ENCODE measurements around the gene KRT28.

The KRT28 gene

DNA sequence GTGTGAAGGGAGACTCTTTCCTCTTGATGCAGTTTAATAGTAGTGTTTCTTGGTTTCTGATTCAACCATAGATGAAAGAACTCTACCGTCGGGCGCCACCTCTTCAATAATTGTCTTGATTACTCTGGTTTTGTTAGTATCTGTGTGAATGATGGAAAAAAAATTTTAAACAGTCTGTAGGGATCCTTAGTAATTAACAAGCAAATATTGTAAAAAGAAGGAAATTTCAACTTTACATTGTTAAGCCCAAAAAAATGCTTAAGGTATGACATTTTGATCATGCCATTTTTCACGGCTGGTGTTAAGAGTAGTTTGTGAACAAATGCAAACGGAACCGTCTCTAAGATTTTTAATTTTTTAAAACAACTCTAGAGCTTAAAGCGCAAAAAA lies 18.6 kb upstream of the KRT28 start:
- TF ChIP-seq, protein P1, sequence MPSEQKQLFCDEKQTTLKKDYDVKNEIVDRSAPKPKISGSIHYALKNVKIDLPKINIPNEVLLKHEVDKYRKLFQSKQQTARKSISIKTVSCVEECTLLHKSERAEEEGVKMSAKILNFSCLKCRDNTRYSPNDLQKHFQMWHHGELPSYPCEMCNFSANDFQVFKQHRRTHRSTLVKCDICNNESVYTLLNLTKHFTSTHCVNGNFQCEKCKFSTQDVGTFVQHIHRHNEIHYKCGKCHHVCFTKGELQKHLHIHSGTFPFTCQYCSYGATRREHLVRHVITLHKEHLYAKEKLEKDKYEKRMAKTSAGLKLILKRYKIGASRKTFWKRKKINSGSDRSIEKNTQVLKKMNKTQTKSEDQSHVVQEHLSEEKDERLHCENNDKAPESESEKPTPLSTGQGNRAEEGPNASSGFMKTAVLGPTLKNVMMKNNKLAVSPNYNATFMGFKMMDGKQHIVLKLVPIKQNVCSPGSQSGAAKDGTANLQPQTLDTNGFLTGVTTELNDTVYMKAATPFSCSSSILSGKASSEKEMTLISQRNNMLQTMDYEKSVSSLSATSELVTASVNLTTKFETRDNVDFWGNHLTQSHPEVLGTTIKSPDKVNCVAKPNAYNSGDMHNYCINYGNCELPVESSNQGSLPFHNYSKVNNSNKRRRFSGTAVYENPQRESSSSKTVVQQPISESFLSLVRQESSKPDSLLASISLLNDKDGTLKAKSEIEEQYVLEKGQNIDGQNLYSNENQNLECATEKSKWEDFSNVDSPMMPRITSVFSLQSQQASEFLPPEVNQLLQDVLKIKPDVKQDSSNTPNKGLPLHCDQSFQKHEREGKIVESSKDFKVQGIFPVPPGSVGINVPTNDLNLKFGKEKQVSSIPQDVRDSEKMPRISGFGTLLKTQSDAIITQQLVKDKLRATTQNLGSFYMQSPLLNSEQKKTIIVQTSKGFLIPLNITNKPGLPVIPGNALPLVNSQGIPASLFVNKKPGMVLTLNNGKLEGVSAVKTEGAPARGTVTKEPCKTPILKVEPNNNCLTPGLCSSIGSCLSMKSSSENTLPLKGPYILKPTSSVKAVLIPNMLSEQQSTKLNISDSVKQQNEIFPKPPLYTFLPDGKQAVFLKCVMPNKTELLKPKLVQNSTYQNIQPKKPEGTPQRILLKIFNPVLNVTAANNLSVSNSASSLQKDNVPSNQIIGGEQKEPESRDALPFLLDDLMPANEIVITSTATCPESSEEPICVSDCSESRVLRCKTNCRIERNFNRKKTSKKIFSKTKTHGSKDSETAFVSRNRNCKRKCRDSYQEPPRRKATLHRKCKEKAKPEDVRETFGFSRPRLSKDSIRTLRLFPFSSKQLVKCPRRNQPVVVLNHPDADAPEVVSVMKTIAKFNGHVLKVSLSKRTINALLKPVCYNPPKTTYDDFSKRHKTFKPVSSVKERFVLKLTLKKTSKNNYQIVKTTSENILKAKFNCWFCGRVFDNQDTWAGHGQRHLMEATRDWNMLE (tag by site-specific recombination; conservative IDR thresholded peaks at IDR 0.05; ENCODE audit: low read depth): peak; percentile 82
- no peak for TF ChIP-seq ZNF629 (tag by site-specific recombination; IDR thresholded peaks at IDR 0.05)
- Histone ChIP-seq H3K27ac (ENCODE audit: extremely low read depth, low read depth, low read length) (peak overlapping the region; percentile 79), H3K9me3 (ENCODE audit: control insufficient read depth, insufficient read depth, low read depth, low read length) (no peaks in the 10 kb centered on the region), H3K36me3 (ENCODE audit: control insufficient read depth in 2 of 2, insufficient read depth in 1 of 2, low read length in 2 of 2) (peaks cover 0 to 27% of the 10 kb centered on the region in 2 experiments; a peak in 1 of 3 replicates), H3K4me3 (ENCODE audit: low read depth, low read length) (peak overlapping the region; percentile 79), H3K4me1 (ENCODE audit: control insufficient read depth, insufficient read depth, low read length) (peaks cover 2% of the 10 kb centered on the region; the same call in 1 of the 2 replicates)
- ChIA-PET CTCF (interaction anchor here (0.6 to 1.8 kb wide), 7 partner anchors 15 to 845 kb away, joined by 3 to 12 read pairs (median 6); no protein-coding TSS in a partner anchor), POLR2A (interaction anchor here (0.6 to 2.1 kb wide), 10 partner anchors 9 to 1112 kb away, joined by 3 to 14 read pairs (median 4); partner anchors contain the start of genes KRT17 and ODAD4)

DNA sequence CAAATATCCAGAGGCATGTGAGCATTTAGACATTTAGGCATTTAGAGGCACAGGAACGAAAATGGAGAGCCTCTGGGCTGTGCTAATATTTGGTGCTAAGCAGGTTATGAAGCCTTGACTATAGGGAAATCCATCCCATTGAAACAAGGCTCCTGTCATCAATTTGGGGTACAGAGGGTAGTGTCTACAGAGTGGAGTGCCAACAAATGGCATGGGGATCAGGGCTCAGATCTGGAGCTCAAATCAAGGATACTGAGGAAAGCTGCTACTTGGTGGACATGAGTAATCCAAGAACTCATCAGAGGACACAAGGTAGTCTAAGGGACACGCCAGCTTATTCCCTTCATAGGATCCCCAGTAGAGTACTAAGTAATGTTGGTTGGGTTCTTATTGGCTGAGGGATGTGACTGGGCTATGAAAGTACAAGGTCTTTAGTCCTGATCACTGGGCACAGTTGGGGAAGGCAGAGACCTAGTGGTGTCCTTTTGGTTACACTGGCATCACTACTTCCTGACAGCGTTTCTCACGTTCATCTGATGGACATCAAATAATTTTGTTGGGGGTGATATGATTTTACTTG lies 17.4 kb upstream of the KRT28 start:
- Histone ChIP-seq H3K4me3 (ENCODE audit: low read depth, low read length) (no peak overlapping the region), H3K4me1 (ENCODE audit: control insufficient read depth, insufficient read depth, low read length) (peaks cover 2% of the 10 kb centered on the region; the same call in 1 of the 2 replicates), H3K27ac (ENCODE audit: extremely low read depth, low read depth, low read length) (no peak overlapping the region), H3K9me3 (ENCODE audit: control insufficient read depth, insufficient read depth, low read depth, low read length) (no peaks in the 10 kb centered on the region), H3K36me3 (ENCODE audit: control insufficient read depth in 2 of 2, insufficient read depth in 1 of 2, low read length in 2 of 2) (peaks cover 0 to 24% of the 10 kb centered on the region in 2 experiments; a peak in 1 of 3 replicates)
- POLR2A ChIA-PET: no interaction called here
- TF ChIP-seq, protein P2, sequence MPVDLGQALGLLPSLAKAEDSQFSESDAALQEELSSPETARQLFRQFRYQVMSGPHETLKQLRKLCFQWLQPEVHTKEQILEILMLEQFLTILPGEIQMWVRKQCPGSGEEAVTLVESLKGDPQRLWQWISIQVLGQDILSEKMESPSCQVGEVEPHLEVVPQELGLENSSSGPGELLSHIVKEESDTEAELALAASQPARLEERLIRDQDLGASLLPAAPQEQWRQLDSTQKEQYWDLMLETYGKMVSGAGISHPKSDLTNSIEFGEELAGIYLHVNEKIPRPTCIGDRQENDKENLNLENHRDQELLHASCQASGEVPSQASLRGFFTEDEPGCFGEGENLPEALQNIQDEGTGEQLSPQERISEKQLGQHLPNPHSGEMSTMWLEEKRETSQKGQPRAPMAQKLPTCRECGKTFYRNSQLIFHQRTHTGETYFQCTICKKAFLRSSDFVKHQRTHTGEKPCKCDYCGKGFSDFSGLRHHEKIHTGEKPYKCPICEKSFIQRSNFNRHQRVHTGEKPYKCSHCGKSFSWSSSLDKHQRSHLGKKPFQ (tag by site-specific recombination; IDR thresholded peaks at IDR 0.05): no peak
- TF ChIP-seq, protein P3, sequence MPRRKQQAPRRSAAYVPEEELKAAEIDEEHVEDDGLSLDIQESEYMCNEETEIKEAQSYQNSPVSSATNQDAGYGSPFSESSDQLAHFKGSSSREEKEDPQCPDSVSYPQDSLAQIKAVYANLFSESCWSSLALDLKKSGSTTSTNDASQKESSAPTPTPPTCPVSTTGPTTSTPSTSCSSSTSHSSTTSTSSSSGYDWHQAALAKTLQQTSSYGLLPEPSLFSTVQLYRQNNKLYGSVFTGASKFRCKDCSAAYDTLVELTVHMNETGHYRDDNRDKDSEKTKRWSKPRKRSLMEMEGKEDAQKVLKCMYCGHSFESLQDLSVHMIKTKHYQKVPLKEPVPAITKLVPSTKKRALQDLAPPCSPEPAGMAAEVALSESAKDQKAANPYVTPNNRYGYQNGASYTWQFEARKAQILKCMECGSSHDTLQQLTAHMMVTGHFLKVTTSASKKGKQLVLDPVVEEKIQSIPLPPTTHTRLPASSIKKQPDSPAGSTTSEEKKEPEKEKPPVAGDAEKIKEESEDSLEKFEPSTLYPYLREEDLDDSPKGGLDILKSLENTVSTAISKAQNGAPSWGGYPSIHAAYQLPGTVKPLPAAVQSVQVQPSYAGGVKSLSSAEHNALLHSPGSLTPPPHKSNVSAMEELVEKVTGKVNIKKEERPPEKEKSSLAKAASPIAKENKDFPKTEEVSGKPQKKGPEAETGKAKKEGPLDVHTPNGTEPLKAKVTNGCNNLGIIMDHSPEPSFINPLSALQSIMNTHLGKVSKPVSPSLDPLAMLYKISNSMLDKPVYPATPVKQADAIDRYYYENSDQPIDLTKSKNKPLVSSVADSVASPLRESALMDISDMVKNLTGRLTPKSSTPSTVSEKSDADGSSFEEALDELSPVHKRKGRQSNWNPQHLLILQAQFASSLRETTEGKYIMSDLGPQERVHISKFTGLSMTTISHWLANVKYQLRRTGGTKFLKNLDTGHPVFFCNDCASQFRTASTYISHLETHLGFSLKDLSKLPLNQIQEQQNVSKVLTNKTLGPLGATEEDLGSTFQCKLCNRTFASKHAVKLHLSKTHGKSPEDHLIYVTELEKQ (tag by site-specific recombination; IDR thresholded peaks at IDR 0.05; ENCODE audit: borderline replicate concordance): no peak
- TF ChIP-seq ZNF791 (tag by site-specific recombination; IDR thresholded peaks at IDR 0.05): no peak
- CTCF ChIA-PET: interaction anchor here (0.9 to 1.0 kb wide), 4 partner anchors 92 to 848 kb away, joined by 3 to 6 read pairs (median 4); no protein-coding TSS in a partner anchor

DNA sequence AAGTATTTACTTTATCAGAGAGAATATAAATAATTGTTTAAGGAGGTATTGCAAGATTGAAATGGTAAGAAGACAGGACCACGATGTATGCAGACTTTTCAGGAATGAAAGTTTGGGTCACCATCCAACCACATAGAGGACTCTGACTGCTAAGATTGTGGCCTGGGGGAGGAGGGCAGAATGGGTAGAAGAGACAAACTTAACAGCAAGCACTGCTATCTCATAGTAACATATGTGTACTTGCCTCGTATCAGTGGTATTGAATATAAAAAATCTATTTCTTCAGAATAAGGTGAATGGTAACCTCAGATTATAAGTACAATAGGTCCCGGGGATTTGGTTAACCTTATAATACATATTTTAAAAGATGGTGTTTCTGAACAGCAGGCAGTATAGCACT lies 16.8 kb upstream of the KRT28 start:
- no peaks in the 10 kb centered on the region for H3K9me3 ChIP-seq (ENCODE audit: control insufficient read depth, insufficient read depth, low read depth, low read length)
- no peak overlapping the region for H3K27ac ChIP-seq (ENCODE audit: extremely low read depth, low read depth, low read length)
- H3K4me3 ChIP-seq (ENCODE audit: low read depth, low read length): no peak overlapping the region
- ChIA-PET POLR2A (no interaction called here), CTCF (interaction anchor here (1.0 to 1.6 kb wide), 3 partner anchors 12 to 849 kb away, joined by 3 to 6 read pairs (median 5); no protein-coding TSS in a partner anchor)
- peaks cover 0 to 18% of the 10 kb centered on the region in 2 experiments; a peak in 1 of 3 replicates for H3K36me3 ChIP-seq (ENCODE audit: control insufficient read depth in 2 of 2, insufficient read depth in 1 of 2, low read length in 2 of 2)
- H3K4me1 ChIP-seq (ENCODE audit: control insufficient read depth, insufficient read depth, low read length): peaks cover 2% of the 10 kb centered on the region; the same call in 1 of the 2 replicates
- TF ChIP-seq ZNF16 (tag by site-specific recombination; IDR thresholded peaks at IDR 0.05; ENCODE audit: low read depth) (no peak), ZNF391 (tag by site-specific recombination; IDR thresholded peaks at IDR 0.05; ENCODE audit: borderline replicate concordance, low read depth) (no peak), ZNF223 (tag by site-specific recombination; IDR thresholded peaks at IDR 0.05) (no peak), KLF7 (tag by site-specific recombination; IDR thresholded peaks at IDR 0.05; ENCODE audit: borderline replicate concordance) (no peak), RBAK (tag by site-specific recombination; IDR thresholded peaks at IDR 0.05) (no peak), ZNF521 (tag by site-specific recombination; IDR thresholded peaks at IDR 0.05) (no peak), ZNF707 (tag by site-specific recombination; IDR thresholded peaks at IDR 0.05) (no peak), SCRT2 (tag by site-specific recombination; IDR thresholded peaks at IDR 0.05) (no peak)
- TF ChIP-seq, protein P4, sequence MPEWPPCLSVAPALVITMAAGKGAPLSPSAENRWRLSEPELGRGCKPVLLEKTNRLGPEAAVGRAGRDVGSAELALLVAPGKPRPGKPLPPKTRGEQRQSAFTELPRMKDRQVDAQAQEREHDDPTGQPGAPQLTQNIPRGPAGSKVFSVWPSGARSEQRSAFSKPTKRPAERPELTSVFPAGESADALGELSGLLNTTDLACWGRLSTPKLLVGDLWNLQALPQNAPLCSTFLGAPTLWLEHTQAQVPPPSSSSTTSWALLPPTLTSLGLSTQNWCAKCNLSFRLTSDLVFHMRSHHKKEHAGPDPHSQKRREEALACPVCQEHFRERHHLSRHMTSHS (tag by site-specific recombination; IDR thresholded peaks at IDR 0.05): no peak
